HG03520 (cell line): Measurements from ENCODE around the gene STC2.

Source experiments
- ATAC-seq: cut with Tn5 transposase; IDR thresholded peaks from one replicate; pipeline ENCODE4 v1.9.1; 2021; ENCODE audit warnings: mild to moderate bottlenecking, moderate library complexity; ENCODE audit not compliant: unreplicated experiment

Gene STC2

DNA sequence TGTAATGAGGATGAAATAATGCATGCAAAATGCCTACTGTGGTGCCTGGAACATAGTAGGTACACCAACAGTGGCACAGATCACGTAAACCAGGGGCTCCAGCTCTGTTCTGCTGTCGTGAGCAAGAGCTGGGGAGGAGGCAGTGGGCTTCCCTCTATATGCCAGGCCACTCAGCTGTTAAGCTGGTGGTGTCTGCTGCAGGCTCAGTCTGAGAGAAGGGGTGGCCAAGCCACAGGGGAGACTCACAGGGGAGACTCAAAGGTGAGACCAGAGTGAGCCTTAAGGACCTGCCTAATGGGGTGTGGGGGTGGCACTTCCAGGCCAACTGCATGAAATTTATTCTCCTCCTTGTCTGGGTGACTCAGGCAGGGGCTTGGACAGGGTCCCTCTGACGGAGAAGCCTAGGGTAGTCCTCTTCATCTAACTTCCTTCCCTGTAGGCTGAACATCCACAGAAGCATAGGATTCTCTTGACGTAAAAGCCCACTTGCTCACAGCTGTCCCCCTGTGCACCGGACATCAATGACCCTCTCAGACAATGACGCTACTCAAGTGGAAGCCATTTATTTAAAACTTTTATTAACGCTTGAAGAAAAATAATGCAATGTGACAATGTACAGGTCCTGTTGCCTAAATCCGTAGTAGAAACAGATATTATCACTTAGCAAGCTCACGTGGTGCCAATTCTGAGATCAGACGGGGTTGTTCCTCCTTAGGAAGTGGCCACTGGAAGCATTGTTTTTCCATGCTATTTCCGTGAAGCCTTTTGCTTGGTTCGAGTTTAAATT is 13.9 kb downstream of the STC2 start:
- no peak for ATAC-seq

DNA sequence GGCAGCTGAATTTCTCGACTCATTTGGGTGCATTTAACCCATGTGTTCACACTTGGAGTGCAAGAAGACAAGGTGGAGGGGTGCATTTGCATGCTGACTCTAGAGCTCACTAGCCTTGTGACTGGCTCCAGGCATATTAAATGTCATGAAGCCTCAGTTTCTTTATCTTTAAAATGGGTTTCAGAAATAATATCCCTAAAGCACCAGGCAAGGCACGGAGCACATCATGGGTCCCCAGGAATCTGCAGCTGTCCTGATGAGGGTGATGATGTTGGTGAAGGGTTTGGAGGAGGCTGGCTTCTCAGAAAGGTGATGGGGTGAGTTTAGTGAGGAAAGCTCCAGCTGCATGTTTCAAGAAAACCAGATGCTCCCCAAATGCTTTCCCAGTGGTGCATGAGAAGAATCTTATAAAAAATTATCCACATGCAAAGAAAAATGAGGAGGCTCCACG is 14.8 kb downstream of the STC2 start:
- ATAC-seq = no peak

DNA sequence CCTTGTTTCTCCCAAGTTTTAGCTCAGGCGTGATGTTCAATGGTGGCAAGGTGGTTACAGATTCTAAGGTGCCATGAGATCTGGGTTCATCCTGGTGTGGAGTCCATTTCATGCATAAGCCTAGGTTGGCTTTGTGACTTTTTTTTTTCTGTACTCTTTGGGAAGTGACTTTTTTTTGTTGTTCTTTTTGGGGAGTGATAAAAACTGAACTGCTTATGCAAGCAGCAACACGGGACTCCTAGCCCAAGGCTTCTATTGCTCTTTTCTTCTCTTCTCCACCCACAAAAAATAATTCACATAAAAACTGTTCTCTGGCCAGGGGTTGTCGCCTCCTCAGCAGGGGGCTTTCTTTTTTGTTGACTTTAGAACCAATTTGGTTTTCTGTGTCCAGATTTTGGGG is 15.4 kb downstream of the STC2 start:
- no peak for ATAC-seq

DNA sequence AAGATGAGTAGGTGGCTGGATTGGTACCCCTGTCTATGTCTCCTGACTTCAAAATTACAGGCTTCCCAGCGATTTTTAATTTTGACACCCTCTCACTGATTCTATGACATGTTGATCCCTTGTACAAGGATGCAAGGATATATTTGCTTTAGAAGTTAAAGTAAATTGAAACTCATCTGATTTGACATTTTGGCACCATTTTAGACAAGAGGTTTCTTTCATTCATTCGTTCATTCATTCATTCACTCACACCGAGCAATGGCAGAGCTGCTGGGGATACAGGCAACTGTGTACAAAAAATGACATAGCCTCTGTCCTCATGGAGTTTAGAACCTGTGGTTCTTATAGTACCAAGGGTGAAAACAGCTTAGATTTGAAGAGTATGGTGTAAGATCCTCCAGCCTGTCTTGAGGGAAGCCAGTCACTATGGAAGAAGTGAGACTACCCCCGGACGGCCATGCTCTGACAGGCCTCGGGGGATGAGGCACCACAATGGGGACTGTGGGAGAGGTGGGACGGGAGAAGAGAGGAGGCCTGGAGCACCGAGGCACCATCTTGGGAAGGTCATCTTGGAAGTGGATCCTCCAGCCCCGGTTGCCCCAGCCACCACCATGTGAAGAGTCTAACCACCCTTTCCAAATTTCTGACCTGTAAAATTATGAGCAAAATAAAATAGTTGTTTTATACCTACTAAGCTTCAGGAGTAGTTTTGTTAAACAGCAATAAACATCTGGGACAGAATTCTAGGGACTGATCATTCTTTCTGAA is 16.2 kb downstream of the STC2 start:
- no peak for ATAC-seq

DNA sequence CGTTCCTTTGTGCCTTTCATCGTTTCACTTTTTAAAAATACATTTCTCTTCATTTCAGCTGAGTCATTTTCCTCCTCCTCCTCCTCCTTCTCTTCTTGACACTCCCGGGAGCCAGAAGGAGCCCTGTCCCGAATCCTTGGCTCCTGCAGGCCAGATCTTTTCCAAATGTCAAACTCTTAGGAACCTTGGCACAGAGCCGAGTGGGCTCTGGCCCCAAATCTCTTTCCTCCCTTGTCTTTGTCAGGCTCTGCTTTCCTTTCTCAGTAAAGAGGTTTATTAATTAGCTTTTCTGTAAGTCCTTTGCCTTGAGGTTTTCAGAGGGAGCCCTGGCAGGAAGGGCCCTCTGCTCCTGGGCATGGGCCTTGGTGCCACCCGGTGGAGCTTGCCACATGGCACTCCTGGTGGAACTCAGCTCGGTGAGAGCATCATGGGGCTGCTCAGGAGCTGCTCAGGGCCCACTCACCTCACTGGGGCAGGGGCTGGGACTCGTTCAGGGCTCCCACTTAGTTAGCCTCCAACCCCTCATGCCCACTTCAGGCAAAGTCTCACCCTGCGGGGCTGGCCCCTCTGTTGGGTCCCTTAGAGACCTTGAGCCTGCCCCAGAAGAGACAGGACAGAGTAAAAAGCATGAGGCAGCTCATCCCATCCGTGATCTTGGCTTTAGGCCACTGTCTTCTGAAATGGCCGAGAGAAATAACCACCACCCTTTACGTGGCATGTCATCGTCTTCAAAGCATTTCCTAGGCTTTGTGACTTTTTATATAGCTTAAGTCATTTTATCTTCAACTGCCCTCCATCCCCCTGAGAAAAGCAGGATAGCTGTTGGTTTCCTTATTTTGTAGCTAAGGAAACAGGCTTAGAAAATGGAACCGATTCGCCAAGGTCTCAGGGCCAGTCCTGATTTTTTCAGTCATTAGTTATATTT is 17.1 kb downstream of the STC2 start:
- ATAC-seq = no peak

DNA sequence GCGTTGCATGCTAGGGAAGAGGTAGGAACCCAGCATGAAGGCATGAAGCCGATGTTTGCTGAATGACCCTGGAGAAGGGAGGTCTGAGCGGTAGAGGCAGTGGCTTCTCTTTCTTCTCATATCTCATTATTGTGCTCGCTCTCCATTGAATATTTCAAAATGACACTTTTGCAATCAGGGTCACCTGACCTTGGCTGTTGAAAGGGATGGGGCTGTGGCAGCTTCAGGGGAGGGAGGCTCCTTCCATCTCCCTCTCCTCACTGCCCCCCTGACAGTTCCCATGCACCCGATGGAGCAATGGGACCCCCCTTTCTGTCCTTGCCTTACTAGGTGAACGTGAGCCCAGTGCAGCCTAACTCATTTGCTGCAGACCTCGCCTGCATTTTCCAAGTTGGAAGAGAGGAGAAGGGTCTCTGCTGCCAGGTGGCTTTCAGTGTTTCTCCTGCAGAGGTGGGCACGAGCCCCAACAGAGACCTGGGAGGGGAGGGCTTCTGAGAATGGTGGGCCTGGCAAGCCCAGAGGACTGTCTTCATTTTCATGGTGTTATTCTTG is 17.9 kb downstream of the STC2 start:
- no peak for ATAC-seq

DNA sequence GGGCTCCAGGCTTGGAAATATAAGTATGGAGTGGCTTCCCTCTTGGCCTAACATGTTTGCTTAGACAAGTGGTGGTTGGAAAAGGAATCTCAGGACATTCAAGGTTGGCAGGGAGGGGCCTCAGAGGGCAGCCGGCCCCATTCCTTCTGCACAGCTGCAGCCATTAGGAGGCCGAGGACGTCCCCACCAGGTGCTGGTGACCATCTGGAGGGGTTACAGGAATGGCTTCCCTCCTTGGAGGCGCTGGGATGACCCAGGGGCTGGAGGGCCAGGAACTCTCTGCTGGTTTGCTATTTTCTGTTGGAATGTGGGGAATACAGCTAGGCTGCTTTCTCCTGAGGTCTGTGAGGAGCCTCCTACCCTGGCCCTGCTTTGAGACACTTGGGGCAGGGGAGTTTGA is 18.5 kb downstream of the STC2 start:
- no peak for ATAC-seq

DNA sequence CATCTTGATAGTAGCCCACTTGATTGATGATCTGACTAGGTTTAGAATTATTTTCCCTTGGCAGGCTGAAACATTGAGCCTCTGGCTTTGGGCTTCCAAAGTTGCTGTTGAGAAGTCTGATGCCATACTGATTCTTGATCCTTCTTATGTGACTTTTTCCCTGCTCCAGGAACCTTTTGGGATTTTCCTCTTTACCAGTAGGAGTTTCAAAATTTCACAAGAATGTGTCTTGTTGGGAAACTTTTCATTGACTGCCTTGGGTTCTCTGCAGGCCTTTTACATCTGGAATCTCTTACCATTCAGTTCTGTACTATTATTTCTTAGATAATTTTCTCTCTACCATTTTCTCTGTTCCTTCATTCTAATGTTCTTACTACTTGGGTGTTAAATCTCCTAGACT is 20.0 kb downstream of the STC2 start:
- ATAC-seq = no peak

DNA sequence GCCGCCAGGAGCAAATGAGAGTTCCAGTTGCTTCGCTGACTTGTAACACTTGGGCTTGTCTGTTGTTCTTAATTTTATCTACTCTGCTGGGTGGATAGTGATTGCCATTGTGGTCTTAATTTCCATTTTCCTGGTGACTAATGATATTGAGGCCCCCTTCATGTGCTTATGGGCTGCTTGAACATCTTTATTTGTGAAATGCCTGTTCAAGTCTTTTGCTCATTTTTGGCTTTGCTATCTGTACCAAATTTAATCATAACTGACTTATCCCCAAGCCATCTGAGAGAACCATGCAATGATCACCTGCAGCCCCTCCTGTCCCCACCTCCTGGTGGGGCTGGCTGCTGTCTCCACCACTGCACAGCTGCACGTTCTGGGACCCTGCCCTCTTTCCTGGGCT is 20.5 kb downstream of the STC2 start:
- no peak for ATAC-seq

DNA sequence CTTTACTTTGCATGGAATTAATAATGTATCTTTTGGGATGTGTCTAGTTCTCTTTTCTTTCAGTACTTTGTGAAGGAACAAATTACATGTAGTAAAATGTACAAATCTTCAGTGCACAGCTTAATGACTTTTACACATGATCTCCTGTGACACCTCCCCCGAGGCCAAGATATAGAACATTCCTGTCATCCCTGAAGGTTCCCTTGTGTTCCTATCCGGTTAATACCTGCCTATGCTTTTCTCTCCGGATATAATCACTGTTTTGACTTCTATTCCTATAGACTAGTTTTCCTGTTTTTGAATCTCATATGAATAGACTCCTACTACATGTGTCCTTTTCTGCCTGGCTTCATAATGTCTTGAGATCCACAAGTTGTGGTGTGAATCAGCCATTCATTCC is 21.5 kb downstream of the STC2 start:
- no peak for ATAC-seq

DNA sequence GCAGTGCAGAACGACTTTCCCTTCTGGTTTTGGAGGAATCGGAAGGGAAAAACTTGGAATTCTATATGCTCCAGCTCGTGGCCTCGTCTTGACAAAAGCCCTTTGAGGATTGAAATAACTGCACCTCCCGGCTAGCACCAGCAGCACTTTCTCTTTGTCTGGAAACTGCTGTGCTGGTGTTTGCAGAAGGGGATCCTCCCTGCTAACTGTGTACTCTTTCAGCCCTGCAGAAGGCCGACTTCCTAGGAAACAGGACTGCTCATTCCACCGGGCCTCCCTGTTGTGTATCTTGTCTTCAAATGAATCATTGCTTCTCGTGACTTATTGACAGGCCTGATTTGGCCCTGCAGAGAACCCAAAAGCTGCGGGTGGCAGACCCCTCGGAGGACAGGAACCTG is 23.6 kb downstream of the STC2 start:
- no peak for ATAC-seq

DNA sequence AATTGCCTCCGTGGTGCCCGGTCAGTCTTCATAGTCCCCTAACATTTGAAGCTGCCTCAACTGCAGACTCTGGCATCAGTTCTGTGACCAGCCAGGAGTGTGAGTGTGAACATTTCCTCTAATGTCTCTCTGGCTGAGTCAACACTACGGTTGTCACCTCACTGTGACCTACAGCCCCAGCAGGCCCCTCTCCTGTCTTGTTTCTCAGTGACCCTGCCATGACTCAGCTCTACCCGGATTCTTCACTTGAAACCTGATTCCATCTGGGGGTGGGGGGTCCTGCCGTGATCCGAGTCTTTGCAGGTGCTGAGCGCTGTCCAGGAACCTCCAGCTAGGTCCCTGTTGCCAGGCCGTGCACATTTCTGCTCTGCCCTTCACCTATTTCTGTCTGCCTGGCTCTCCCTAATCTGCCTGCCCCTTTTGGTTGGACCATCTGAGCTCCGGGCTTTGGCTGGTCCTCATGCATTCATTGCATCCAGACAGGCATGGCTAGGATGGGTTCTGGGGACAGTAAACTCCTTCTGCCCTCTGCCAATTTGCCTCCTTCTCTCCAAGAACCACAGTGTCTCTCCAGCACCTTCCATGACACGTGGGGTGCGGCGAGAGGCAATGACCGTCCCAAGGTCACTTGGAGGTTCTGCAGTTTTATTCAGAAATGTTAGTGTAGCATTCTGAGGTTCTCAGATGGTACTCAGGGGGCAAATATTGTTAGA is 24.2 kb downstream of the STC2 start:
- no peak for ATAC-seq

DNA sequence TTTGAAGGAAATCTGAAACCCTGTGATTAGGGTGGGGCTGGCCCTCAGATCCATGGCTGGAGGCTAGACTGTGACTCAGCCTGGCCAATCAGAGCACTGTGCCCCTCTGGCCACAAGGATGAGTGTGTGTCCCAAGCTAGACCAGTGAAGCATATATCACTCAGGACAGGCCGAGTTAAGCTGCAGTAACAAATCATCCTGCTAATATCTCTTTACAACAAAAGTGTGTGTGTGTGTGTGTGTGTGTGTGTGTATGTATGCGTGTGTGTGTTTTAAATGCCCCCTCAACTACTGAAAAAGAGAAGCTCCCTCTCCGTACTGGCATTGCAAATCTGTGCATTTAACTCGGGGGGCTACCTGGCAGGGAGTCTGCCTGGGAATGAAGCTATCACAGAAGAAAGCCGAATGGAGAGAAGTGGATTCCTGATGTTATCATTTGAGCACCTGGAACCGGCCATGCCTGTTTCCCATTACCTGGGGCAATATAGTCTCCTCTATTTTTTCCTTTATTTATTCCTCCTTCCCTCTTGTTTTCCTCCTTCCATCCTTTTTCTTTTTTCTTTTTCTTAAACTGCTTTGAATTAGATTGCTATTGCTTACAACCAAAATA is 25.6 kb downstream of the STC2 start:
- no peak for ATAC-seq

DNA sequence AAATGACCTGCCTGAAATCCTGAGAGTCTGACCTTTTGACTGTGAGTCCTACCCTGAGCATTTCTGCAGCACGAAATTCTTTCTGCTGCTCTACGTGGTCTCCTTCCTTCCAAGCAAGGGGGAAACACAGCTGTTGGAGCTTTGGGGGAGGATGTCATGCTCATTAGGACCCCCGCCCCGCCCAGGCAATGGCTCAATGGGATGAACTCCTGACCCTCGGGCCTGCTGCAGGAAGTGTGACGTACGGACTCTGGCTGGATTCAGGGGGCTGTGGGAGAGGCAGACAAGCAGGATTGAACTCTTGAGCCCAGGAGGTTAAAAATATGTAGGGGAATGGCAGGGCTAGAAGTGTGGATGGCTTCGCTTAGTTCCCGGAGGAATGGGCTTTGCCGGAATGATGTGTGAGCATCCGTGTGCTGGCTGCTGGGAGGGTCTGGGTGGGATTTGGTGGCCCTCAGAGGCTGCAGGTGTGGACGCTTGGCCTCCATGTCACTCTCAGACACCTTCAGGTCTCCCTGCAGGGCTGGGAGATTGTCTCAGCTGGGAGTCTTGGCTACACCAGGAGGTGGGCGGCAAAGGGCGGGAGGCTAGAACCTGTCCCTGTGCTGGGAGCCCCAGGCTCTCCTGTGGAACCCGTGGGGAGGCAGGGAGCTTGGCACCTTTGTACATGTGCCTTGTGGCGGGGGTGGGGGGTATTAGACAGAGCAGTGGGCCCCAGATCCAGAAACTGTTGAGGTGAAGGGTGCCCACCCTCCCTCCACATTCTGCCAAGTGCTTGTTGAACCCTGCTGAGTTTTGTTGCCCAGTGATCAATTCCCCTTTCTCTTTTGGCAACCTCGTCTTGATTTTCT is 26.3 kb downstream of the STC2 start:
- no peak for ATAC-seq

DNA sequence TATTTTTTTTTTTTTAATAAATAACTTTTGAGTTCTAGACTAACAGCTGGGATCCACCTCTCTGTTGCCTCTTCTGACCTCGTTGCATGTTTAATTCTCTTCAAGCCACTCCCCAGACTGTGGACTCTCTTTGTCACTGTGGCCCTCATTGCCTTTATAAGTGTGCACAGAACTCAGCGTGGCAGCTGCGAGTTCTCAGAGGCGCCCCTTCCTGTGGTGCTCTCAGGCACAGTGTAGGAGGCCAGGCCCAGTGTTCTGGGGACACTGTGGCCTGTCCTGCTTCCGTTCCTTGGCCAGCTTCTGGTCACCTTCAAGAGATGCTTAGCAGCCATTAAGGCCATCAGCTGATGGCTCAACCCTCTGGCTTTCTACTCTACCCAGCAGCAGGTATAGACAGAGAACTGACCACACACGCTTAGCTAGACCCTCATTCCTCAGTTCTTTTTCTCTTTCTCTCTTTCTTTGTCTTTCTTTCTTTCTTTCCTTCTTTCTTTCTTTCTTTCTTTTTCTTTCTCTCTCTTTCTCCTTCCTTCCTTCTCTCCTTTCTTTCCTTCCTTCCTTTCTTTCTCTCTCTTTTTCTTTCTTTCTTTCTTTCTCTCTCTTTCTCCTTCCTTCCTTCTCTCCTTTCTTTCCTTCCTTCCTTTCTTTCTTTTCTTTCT is 27.7 kb downstream of the STC2 start:
- no peak for ATAC-seq

DNA sequence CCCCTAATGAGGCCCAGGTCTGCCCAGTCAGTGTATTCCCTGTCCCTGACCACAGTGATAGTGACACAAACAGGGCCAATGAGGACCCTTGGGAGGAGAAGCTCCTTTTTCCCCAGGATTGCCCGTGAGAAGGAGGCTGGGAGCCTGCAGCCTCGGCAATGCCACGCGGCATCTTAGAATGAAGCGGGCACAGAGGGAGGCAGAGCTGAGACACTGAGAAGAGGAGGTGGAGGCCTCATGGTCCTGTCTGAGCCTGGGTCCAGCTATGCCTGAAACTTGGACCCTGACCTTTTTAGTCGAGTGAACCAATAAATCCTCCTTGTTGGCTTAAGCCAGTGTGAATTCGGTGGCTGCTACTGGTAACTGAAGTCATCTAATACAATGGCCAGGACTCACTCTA is 28.4 kb downstream of the STC2 start:
- ATAC-seq = no peak

DNA sequence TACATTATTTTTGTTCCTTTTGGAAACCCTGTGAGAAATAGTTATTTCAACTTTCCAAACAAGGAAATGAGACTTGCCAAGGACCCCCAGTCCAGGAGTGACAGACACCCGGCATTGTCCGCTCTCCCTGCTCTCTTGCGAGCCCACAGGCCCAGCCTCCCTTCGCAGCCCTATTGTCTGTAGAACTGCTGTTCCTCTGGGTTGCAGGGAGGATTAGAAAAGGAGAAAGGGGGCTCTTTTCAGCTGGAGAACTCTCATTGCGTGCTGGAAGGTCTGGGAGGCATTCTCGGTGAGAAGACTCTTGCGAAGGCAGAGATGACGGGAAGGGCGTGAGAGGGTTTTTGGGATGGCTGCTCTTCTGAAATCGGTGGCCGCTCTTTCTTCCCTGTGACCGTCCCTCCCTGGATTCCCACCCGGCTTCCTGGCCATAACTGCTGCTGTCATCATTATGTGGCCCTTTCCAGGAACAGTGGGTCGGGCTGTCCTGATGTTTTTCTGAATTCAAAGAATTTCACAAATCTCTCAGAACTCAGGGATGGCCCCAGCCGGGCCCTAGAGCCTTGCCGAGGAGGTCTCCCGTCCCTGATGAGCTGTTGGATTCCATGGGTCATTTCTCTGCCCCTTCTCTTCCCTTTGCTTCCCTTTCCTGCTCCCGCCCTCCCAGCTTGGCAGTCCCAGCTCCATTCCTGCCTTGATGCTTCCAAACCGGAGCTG is 29.8 kb downstream of the STC2 start:
- ATAC-seq = no peak

DNA sequence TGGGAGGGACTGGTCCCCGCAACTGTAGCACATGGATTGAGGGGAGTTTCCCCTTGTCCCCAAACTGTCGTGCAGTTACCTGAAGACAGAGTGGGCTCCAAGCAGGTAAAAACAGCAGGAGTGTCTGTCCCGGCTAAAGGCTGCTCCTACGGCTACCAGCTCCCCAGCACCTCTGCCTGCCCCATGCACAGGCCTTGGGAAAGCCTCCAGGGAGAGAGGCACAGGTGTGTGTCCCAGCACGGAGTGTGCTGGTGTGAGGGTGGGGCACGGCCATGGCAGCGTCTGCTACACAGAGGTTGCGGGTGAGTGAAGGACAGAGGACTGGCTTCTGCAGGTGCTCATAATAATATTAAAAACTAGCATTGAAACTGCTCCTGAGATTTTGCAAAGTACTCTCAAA is 30.4 kb downstream of the STC2 start:
- no peak for ATAC-seq
